GM18520 (cell line): ENCODE measurements around the gene BHLHE23.
"Not testable (repeated sequence)": the region's sequence is repeated elsewhere in the genome, so short reads cannot be mapped to it uniquely, and the experiment has no call there.

ENCODE experiments used
- ATAC-seq: cut with Tn5 transposase; IDR thresholded peaks from one replicate; pipeline ENCODE4 v1.9.1; 2021; ENCODE audit not compliant: unreplicated experiment

Gene BHLHE23

DNA sequence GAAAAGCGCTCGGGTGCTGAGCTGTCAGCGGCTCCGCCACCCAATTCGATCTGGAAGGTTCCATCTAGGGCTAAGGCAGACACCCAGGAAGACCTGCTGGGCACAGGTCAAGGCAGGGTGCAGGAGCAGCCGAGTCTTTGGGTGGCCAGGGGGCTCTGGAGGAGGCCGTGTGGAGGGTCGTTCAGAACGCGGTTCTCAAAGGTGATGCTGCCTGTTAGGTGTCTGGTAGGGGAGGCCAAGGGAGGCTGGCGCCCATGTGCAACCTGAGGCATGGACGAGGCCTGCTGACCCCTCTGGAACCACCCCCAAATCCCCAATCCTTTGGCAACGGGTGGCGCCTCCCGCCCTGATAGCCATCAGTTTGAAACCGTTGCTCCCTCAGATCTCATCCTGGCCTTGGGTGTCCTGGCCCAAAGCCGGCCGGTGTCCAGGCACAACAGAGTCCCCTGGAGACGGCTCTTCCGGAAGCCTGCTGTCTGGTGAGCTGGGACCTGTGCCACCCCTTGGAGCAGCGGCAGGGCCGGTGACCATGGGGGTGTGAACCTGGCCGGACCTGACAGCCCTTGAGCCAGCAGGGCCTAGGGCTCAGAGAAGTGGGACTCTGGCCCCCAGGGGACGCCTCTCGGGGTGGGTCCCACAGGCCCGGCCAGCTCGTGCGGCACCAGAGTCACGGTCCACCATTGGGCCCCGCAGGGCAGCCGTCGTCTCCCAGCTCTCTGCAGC, 43.7 kb downstream of the BHLHE23 start:
- ATAC-seq: no peak

DNA sequence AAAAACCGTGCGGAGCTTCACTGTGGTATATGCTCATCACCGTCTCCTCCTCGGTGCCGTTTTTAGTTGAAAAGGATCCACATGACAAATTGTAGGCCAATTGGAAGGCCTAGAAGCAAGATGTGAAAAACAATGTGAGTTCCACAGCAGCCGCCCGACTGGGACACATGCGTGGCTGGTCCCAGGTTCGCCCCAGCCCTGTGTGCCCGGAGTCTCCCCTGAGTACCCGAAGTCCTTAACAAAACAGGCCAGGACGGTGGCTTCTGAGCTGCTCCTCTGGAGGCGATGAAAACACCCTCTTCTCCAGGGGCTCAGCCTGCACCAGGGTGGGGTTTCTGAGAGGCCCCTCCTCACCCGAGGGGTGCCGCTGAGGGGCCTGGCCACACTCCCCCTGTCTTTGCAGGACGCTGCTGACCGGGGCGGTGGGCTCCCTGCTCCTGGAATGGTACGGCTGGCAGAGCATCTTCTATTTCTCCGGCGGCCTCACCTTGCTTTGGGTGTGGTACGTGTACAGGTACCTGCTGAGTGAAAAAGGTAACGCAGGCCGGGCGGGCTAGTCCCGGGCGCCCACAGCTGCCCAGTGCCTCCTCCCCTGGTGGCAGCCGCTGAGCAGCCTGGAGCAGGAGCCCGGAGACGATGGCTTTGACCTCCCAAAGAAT, 44.4 kb downstream of the BHLHE23 start:
- no peak for ATAC-seq

DNA sequence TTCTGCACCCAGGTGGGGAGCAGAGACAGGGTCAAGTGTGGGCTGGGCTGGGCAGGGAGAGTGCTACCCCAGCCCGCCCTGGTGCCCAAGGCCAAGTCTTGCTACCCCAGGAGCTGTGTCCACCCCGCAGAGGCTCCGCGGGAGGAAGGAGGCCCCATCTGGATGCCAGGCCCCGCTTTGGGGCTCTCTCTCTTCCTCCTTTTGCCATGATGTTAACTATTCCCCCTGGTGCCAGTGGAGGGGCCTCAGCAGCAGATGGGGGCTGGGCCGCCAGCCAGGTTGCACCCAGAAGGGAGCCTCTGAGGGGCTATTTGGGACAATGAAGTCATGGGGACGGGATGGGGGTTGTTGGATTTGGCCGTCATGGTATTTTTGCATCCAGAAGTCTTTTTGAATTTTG, 45.0 kb downstream of the BHLHE23 start:
- no peak for ATAC-seq

DNA sequence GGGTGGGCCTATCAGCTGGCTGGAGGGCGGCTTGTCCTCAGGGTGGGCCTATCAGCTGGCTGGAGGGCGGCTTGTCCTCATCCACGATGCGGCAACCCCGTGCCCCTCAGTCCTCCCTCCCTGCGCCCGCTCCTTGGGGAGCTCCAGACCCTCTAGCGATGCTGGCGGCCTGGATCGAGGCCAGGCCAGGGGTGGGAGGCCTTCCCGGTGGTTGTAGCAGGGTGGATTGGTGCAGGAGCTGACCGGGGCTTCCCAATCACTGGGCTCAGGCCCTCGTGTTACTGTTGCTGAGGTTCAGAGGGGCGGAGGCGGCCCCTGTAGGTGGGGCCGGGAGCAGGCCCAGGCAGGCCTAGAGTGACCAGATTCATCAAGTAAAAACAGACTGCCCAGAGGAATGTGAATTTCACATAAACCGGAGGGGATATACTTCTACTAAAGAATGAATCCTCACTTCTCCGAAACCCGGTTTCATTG, 45.4 kb downstream of the BHLHE23 start:
- no peak for ATAC-seq

DNA sequence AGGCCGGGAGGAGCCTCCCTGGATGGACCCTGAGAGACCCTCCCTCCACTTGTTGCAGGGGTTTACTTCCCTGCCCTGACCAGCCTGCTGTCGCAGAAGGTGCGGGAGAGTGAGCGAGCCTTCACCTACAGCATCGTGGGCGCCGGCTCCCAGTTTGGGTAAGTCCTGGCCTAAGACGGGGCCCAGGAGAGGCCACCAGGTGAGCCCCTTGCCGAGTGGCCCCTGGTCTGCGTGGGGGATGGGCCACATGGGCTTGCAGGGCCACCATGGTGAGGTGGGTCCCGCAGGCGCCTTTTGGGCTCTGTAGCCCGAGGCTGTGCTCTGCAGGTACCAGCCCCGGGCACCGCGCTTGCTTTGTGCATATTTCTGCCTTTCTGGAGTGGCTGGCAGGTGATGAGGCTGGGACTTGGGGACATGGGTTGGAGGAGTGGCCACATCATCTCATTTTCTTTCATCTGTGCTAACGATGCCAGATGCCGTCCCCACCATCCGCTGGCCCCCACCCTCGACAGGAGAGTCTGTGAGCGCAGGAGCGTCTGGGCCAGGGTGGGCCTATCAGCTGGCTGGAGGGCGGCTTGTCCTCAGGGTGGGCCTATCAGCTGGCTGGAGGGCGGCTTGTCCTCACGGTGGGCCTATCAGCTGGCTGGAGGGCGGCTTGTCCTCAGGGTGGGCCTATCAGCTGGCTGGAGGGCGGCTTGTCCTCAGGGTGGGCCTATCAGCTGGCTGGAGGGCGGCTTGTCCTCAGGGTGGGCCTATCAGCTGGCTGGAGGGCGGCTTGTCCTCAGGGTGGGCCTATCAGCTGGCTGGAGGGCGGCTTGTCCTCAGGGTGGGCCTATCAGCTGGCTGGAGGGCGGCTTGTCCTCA, 46.1 kb downstream of the BHLHE23 start:
- ATAC-seq: not testable (repeated sequence)

DNA sequence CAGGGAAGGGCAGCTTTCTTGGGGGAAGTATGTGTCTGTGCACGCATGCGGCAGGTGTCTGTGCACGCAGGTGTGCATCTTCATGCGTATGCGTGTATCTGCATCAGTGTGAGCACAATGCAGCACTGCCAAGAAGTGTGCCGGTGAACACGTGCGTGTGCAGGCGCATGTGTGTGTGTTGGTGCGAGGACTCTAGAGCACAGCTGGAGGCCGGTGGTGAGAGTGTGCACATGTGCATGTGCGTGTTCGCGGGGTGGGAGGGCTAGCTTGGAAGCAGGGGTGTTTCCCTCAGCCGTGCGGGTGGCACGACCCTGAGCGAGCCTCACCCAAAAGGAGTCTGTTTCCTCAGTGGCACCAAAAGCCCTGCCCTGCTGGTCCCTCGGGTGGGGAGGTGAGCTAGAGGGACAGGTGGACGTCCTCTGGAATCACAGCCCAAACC, 46.7 kb downstream of the BHLHE23 start:
- ATAC-seq: no peak

DNA sequence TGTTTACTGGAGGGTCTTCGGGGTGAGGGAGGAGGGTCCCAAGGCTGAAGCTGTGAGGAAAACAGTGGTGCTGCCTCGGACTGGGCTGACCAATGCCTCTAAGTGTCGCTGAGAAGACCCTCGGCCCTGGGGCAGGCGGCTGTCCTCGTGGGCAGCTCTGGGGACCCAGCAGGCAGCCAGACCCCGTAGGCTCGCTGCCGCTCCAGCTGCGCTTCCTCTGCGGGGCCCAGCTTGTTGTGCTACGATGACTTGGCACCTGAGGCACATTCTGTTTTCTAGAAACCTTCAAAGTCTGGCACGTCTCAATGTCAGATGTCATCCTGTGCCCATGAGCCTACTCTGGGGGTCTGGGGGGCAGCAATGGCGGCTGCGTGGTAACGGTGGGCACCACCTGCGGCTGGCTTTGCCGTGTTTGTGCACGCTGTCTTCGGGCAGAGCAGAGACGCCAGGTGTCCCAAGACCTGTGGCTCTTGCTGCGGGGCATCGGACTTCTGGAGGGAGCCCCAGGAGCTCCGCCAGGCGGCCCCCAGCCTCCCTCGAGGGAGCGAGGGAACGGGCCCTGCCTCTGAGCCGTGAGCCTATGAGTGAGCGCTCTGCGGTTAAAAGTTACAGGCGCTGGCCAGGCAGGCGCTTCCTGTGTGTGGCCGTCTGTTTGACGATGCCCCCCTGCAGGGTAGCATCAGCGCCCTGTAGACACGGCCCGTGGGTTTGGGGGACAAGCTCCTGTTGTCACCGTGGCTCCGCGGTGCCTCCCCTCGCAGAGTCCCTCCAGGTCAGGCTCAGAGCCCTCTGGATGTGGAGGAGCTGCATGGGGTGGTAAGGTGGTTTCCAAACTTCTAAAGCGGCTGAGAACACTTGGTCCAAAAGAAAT, 47.4 kb downstream of the BHLHE23 start:
- no peak for ATAC-seq

DNA sequence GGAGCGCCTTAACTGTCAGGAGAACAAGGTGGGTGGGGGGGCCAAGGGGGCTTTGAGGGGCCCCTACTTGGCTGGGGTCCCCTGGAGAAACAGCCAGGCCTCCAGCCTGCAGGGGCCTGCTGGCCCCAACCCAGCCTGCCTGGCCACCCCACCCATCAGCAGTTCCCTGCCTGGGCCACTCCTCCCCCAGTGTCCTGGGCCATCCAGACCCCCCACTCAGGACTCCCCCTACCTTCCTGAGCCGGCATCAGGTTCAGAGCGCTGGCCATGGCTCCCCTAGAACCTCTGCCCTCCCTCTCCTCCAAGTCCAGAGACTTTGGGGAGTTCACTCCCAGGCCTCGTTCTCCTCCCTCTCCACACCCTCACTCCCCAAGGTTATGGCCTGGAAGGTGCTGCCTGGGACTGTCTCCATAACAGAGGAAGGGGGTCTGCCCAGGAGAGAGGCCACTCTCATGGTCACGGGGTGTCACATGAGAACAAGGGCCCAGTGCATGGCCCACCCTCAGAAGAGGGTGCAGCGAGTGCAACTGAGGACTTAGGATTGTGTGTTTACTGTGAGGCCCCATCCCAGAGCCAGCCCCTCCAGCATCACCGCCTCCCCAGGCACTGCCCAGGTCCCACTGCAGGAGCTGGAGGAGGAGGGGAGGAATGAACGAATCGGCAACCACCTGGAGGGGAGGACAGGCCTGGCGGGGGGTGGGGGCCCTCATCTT, 48.2 kb downstream of the BHLHE23 start:
- no peak for ATAC-seq

DNA sequence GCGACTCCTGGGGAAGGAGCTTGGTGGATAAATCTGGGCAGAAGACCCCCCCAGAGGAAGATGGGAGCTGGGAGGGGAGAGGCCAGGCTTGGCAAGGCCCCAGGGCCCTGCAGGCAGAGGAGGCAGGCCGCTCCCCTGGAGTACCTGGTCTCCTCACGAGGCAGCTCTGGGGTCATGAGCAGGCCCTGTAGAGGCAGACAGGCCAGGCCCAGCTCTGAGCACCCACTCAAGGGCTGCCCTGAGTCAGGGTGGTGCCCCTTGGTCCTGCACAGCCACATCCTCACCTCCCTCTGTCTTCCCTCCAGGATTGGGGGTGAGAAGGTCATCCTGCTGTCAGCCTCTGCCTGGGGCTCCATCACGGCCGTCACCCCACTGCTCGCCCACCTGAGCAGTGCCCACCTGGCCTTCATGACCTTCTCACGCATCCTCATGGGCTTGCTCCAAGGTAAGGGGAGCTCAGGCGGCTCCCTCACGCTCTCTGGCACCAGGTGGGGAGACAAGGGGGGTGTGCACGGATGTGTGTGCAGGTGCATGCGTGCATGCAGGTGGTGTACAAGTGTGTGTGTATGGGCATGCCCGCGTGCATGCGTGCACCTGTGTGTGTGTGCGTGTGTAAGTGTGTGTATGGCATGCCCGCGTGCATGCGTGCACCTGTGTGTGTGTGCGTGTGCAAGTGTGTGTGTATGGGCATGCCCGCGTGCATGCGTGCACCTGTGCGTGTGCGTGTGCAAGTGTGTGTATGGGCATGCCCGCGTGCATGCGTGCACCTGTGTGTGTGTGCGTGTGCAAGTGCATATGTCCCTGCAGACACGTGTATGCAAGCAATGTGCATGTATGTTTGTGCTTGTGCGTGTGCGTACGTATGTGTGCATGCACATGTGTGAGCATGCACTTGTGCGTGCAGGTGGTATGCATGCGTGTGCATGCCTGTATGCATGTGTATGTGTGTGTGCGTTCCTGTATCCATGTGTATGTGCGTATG, 49.3 kb downstream of the BHLHE23 start:
- no peak for ATAC-seq

DNA sequence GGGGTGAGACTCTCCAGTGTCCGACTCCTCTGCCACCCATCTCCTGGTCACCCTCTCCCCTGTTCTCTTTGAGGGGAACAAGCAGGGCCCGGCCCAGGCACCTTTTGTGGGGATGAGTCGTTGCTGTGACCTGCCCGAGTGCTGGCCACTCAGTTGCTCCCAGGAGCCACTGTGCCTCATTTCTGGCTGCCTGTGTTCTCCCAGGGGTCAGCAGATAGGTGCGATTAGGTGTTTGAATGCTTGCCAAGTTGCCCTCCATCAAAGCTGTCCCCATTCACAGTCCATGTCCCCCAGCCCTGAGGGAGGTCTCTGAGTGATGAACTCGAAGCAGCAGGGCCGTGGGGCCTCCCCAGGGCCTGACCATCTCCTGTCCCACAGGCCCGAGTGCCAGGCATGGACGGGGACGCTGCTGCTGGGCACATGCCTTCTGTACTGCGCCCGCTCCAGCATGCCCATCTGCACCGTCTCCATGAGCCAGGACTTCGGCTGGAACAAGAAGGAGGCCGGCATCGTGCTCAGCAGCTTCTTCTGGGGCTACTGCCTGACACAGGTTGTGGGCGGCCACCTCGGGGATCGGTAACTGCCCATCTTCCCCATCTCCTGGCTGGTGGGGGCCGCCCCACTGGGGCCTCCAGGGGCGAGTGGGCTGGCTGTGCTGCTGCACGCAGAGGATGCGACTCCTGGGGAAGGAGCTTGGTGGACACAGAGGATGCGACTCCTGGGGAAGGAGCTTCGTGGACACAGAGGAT, 50.2 kb downstream of the BHLHE23 start:
- ATAC-seq: no peak
